Suprapubic skin (tissue), 4 donors: ENCODE measurements around the gene ABRAXAS1. TPM values are rescaled to one million over a fixed set of nuclear protein-coding genes. Genes with fewer than 3 reads are reported as not detected.

Experiments
- DNase-seq, 2 donors: peaks; one replicate each; pipeline ENCODE4 v3.0.0-alpha.2; 2019; ENCODE audit warnings: low spot score in 2 of 2
- H3K27ac ChIP-seq: fragments of 200-600 bp; sonication (generic); one replicate; pipeline ENCODE4 v1.5.1; 2019
- H3K27me3 ChIP-seq: fragments of 200-600 bp; sonication (generic); one replicate; pipeline ENCODE4 v1.5.1; 2019
- H3K36me3 ChIP-seq: fragments of 200-600 bp; sonication (generic); one replicate; pipeline ENCODE4 v1.5.1; 2019
- H3K4me1 ChIP-seq: fragments of 200-600 bp; sonication (generic); one replicate; pipeline ENCODE4 v1.5.1; 2019
- H3K4me3 ChIP-seq: fragments of 200-600 bp; sonication (generic); one replicate; pipeline ENCODE4 v1.5.1; 2019; ENCODE audit warnings: mild to moderate bottlenecking
- H3K9me3 ChIP-seq: fragments of 200-600 bp; sonication (generic); one replicate; pipeline ENCODE4 v1.5.1; 2019
- EP300 ChIP-seq: sonication (generic); formaldehyde crosslinking; IDR thresholded peaks from one replicate; pipeline ENCODE4 v1.6.1; 2017; ENCODE audit warnings: antibody characterized with exemption
- POLR2A ChIP-seq, 2 donors: fragments of 450-650 bp; IDR thresholded peaks; one replicate each; pipeline ENCODE4 v1.6.1; 2017; ENCODE audit warnings: antibody characterized with exemption in 2 of 2, mild to moderate bottlenecking in 2 of 2, moderate library complexity in 2 of 2
- POLR2AphosphoS5 ChIP-seq, 3 donors: sonication (generic); formaldehyde crosslinking; IDR thresholded peaks; one replicate each; pipeline ENCODE4 v1.6.1; 2017; ENCODE audit warnings: antibody characterized with exemption in 3 of 3
- WGBS: methylation state at CpG from one replicate; pipeline ENCODE4 v1.1.5; 2018; 5-methylcytosine and 5-hydroxymethylcytosine counted together
- total RNA-seq, 4 donors: library from RNA; depleted of rRNA; stranded (reverse); fragments of >200 nt; gene quantifications; one replicate each; pipeline ENCODE4 v1.1.0, GENCODE V29; 2016
- TF ChIP-seq, protein P1 (sequence below), 2 donors: fragments of 200-600 bp in 1 of 2; fragments of 450-650 bp in 1 of 2; sonication (generic) in 1 of 2; IDR thresholded peaks; one replicate each; pipeline ENCODE4 v1.5.1; 2016 to 2019; ENCODE audit warnings: antibody characterized with exemption in 2 of 2, mild to moderate bottlenecking in 1 of 2, moderate library complexity in 1 of 2

ABRAXAS1 gene
- 10 to 100 TPM in 2 of 4 donors, 1 to 10 TPM in 2; 6.5 to 11.4 (median 10.3) TPM for total RNA-seq

DNA sequence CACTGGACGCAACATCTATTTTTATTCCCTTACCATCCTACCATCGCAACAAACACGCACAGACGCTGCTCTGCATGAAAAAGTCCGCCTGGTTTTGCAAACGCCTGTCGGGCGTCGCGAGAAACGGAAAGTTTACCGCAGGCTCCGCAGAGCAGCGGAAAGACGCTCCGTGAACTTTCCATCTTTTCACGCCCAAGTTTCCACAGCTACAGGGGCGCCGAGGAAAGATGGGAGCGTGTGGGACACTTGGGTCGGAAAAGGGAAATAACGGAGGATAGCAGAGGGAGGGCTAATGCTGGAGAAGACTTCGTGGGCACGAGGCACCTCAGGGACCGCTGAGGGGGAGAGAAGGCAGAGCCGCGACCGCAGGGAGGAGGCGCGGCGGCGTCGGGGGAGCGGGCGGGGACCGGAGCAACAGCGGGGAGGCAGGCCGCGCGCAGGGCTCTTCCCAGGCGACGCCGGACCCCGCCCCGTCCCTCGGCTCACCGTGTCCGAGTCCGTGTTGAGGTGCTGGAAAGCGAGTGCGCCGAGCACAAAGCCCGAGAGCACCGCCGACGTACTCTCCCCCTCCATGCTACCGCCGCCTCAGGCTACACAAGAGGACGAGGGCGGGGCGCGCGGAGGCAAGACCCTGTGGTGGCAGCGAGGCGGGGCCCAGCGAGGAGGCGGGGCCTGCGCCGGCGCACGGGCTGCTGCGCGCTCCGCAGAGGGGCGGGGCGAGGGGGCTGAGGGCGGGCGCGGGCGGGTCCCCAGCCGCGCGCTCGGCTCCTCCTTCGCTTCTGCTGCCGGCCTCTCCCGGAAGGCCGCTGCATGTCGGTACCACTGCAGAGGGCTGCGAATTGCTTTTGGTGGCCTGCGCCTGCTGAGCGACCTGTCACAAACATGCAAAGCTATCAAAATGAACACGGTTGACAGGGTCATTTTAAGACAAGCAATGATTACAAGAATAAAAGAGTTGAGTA is at the start of gene ABRAXAS1:
TSS of gene ABRAXAS1 (minus strand) at position 601 of the 962 bp plus-strand sequence. CDS start at position 573, 28 bp downstream.
- WGBS = under 1% methylated on average over 53 of the region's 93 CpGs
- Histone ChIP-seq H3K4me1 (peaks cover 14% of the 10 kb centered on the region), H3K27ac (peak within 1 kb of the TSS; percentile 85), H3K27me3 (no peaks in the 10 kb centered on the region), H3K4me3 (peak within 1 kb of the TSS; percentile 67), H3K36me3 (peaks cover 3% of the 10 kb centered on the region), H3K9me3 (no peaks in the 10 kb centered on the region)
- TF ChIP-seq, protein P1, sequence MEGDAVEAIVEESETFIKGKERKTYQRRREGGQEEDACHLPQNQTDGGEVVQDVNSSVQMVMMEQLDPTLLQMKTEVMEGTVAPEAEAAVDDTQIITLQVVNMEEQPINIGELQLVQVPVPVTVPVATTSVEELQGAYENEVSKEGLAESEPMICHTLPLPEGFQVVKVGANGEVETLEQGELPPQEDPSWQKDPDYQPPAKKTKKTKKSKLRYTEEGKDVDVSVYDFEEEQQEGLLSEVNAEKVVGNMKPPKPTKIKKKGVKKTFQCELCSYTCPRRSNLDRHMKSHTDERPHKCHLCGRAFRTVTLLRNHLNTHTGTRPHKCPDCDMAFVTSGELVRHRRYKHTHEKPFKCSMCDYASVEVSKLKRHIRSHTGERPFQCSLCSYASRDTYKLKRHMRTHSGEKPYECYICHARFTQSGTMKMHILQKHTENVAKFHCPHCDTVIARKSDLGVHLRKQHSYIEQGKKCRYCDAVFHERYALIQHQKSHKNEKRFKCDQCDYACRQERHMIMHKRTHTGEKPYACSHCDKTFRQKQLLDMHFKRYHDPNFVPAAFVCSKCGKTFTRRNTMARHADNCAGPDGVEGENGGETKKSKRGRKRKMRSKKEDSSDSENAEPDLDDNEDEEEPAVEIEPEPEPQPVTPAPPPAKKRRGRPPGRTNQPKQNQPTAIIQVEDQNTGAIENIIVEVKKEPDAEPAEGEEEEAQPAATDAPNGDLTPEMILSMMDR (IDR thresholded peaks at IDR 0.05) = no peak
- TF ChIP-seq POLR2AphosphoS5 (IDR thresholded peaks at IDR 0.05) (peak in 1 of 3 donors; percentile 27), POLR2A (IDR thresholded peaks at IDR 0.05) (peak; percentile 33 to 36)
- peak; percentile 95 for DNase-seq

DNA sequence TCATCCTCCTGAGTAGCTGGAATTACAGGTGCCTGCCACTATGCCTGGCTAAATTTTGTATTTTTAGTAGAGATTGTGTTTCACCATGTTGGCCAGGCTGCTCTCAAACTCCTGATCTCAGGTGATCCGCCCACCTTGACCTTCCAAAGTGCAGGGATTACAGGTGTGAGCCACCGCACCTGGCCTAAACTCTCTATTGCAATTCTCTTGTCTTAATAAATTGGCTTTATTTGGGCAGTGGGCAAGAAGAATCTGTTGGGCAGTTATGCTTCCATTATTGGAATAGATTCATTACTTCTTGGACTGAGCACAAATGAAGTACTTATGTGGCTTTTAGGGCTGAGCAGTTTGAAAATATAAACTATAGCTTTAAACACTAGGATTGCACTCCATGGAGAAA is 42.8 kb upstream of the ABRAXAS1 start:
- TF ChIP-seq POLR2A (IDR thresholded peaks at IDR 0.05) = no peak
- TF ChIP-seq, protein P1 (IDR thresholded peaks at IDR 0.05) = no peak
- TF ChIP-seq POLR2AphosphoS5 (IDR thresholded peaks at IDR 0.05) = no peak
- no peak for TF ChIP-seq EP300
- Histone ChIP-seq H3K4me3 (no peak overlapping the region), H3K27ac (no peak overlapping the region), H3K9me3 (no peaks in the 10 kb centered on the region), H3K4me1 (no peaks in the 10 kb centered on the region), H3K36me3 (no peaks in the 10 kb centered on the region), H3K27me3 (peaks cover 16% of the 10 kb centered on the region)
- WGBS = 100% methylated on average over 2 of the region's 2 CpGs
- DNase-seq = no peak

DNA sequence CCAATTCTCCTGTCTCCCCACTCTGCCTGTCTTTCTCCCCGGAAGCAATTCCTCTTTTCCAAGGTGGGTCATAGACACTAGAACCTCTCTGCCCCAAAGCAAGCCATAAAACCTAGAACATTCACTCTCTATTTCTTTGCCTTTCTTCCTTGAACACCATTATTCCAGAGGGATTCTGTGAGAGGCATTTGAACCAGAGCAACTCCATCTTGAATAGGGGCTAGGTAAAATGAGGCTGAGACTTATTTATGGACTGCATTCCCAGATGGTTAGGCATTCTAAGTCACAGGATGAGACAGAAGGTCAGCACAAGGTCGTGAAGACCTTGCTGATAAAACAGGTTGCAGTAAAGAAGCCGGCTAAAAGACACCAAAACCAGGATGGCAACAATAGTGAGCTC is 37.3 kb upstream of the ABRAXAS1 start:
- TF ChIP-seq POLR2A (IDR thresholded peaks at IDR 0.05) (no peak), EP300 (no peak), POLR2AphosphoS5 (IDR thresholded peaks at IDR 0.05) (no peak)
- TF ChIP-seq, protein P1 (IDR thresholded peaks at IDR 0.05) = no peak
- 62% methylated on average over 3 of the region's 3 CpGs for WGBS
- Histone ChIP-seq H3K4me3 (no peak overlapping the region), H3K27me3 (no peaks in the 10 kb centered on the region), H3K4me1 (no peaks in the 10 kb centered on the region), H3K27ac (no peak overlapping the region), H3K36me3 (no peaks in the 10 kb centered on the region), H3K9me3 (no peaks in the 10 kb centered on the region)
- no peak for DNase-seq

DNA sequence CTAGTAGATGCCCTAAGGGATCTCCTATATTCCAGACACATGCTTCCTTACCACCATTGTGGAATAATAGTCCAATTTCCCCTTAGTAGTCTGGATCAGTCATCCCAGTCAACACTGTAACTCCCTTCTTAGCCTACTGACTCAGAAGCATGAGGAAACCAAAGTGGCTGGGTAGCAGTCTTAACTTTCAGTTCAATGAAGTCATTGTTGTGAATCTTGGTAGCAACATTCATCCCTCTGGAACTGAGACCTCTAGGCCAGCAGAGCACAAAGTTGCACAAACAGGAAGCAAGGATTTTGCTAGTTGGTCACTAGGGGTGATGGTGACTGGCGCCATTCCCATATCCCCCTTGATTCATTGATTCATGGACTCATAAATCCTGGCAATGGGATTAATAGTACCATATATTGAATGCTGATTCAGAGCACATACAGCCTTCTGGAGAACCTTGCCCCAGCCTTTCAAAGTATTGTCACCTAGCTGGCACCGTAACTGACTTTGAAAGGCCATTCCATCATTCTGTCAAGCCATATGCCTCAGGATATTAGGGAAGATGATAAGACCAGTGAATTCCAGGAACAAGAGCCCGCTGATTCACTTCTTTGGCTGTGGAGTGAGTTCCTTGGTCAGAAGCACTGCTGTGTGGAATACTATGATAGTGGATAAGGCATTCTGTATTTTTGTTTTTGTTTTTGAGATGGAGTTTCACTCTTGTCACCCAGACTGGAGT is 31.3 kb upstream of the ABRAXAS1 start:
- Histone ChIP-seq H3K4me1 (no peaks in the 10 kb centered on the region), H3K27ac (no peak overlapping the region), H3K36me3 (no peaks in the 10 kb centered on the region), H3K4me3 (no peak overlapping the region), H3K27me3 (no peaks in the 10 kb centered on the region), H3K9me3 (no peaks in the 10 kb centered on the region)
- WGBS = 64% methylated on average over 3 of the region's 3 CpGs
- no peak for DNase-seq
- TF ChIP-seq POLR2AphosphoS5 (IDR thresholded peaks at IDR 0.05) = no peak
- TF ChIP-seq POLR2A (IDR thresholded peaks at IDR 0.05) = no peak
- TF ChIP-seq EP300 = no peak

DNA sequence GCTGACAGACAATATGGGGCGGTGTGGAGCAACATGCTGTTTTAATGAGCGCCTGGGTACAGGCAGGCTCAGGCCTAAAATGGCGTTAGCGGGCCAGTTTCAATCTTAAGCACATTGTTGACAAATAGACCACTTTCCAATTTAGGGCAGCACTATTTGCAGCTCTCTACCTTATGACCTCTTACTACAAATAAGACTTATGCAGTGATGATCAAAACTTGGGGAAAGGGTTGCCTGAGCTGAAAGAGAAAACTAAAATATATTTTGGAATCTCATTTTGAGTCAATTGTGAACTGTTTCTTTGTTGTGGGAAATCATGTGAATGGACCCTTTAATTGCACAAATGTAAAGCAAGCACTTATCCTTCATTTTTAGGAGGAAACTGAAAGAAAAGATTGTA is 25.5 kb upstream of the ABRAXAS1 start:
- 94% methylated on average over 4 of the region's 4 CpGs for WGBS
- Histone ChIP-seq H3K4me1 (no peaks in the 10 kb centered on the region), H3K36me3 (no peaks in the 10 kb centered on the region), H3K27me3 (no peaks in the 10 kb centered on the region), H3K27ac (no peak overlapping the region), H3K9me3 (no peaks in the 10 kb centered on the region), H3K4me3 (no peak overlapping the region)
- TF ChIP-seq POLR2AphosphoS5 (IDR thresholded peaks at IDR 0.05) (no peak), EP300 (no peak), POLR2A (IDR thresholded peaks at IDR 0.05) (no peak)
- TF ChIP-seq, protein P1 (IDR thresholded peaks at IDR 0.05) = no peak
- DNase-seq = no peak
